Activated T-helper 1 cell treated with Interleukin-2 at 50 U/mL for 16 hours (primary cell): Measurements from ENCODE around the gene ZPR1.
"Not testable (repeated sequence)": the region's sequence is repeated elsewhere in the genome, so short reads cannot be mapped to it uniquely, and the experiment has no call there.

Experiments
- DNase-seq: peaks from one replicate; pipeline ENCODE4 v3.0.0-alpha.2; 2020; ENCODE audit warnings: low read depth

Gene ZPR1

GRCh38 chr11:116823031-116823843 lies 35.4 kb upstream of the ZPR1 start, which contains the start of gene APOA4:
APOA4 (minus strand) TSS chr11:116823304; CDS start chr11:116823191, 113 bp downstream.
- no peak for DNase-seq

DNA sequence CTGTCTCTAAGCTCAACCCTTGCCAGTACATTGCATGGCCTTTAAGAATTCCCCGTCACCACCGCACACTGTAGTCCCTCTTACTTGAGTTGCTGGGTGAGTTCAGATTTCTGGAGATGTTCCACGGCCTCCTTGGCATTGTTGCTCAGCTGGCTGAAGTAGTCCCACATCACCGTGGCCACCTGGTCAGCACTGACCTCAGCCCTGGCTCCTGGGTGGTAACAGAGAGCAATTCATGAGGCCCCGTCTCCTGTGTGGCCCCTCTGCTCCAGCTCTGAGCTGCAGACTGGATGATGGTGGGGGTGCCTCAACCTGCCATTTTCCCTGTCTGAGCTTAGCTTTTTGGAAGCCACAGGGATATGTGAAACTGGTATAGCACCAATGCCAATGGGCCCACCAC lies 34.8 kb upstream of the ZPR1 start:
- no peak for DNase-seq

DNA sequence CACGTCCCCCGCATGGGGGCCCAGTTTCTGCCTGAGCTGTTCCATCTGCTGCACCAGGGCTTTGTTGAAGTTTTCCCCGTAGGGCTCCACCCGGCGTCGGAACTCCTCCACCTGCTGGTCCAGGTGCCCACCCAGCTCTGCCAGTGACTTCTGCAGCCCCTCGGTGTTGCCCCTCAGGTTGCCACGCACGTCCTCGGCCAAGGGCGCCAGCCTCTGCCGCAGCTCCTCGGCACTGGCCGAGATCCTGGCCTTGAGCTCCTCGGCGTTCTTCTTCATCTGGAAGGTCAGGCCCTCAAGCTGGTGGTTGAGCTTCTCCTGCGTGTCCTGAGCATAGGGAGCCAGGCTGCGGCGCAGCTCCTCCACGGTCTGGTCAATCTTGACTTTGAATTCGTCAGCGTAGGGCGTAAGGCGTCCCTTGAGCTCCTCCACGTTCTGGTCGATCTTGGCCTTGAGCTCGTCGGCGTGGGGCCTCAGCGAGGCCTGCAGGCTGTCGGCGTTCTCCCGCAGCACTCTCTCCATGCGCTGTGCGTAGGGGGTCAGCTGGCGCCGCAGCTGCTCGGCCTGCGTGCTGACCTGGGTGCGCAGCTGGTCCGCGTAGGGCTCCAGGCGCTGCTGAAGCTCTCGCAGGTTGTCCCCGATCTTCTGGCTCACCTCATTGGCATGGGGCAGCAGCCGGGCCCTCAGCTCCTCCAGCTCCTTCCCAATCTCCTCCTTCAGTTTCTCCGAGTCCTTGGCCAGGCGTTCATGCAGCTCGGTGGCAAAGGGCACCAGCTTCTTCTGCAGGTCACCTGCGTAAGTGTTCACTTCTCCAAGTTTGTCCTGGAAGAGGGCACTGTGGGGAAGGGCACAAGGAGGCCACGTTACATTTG lies 33.5 kb upstream of the ZPR1 start:
- no peak for DNase-seq

DNA sequence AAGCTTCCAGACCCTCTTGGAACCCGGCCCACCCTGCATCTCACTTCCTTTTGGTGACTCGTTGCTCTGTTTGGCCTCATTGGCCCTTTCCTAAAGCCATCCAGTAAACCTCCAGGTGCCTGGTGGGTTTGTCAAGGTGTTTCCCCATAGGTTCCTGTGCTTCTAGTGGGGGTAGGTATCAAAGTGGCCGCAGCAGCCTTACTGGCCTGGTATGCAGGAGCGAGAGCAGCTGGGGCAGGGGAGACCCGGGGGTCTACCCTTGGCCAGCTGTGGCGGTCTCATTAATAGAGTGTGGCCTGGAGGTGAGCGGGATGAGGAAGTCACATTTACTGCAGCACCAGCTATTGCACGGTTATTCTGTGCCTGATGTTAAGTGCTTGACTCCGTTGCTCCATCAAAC lies 31.2 kb upstream of the ZPR1 start:
- DNase-seq: no peak

- DNase-seq: no peak
Observed at GRCh38 chr11:116814502-116814901, 26.7 kb upstream of the ZPR1 start.

DNA sequence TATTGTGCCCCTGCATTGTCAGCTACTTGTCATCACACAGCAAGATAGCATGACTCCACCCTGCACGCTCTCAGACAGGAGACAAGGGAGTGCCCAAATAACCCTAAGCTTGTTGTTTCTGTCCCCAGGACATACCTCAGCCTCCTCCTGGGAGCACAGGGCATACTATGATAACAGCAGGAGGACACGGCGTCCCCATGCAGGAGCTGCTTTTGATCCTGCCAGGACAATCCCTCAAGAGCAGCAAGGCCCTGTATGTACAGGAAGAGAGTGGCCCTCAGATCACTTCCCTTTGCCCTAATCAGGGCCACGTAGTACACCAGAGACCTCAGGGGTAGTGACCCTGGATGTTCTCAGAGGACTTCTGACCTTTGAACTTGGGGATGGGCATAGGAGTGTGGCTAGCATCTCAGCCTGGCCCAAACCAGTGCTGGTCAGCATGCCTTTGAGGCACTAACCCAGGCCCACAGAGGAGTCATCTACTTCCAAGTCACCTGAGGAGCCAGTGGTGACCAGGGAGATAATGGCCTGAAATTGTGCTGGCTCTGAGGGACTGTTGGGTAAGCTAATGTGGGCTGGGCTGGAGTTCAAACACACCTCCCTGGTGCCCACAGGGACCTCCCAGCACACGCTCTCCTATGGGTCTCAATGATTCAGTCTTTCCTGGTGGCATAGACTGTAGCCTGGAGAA lies 26.1 kb upstream of the ZPR1 start:
- no peak for DNase-seq

DNA sequence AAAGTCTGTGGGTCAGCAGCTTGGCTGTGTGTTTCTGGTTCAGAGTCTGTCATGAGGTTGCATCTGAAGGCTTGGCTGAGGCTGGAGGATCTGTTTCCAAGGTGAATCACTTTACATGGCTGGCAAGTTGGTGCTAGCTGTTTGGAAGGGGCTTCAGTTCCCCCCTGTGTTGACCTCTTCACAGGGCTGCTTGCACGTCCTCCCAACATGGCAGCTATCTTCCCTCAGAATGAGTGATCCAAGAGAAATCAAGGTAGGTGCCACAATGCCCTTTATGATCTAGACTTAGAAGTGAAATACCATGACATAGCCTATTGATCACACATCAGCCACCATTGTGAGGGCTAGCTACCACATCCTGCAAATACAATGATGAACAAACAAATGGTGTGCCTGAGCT lies 25.3 kb upstream of the ZPR1 start:
- DNase-seq: no peak

DNA sequence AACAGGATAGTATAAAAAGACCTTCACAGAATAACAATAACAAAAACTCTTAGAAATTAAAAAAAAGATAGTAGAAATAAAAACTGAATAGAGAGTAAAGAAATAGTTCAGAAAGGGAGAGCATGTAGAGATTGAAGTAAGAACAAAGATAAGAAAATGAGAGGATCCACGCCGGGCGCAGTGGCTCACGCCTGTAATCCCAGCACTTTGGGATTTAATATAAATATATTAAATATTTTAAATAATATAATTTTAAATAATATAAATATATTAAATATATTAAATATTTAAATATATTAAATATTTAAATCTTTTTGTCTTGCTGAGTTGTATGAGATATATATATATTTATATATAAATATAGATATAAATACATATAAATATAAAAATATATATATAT lies 24.3 kb upstream of the ZPR1 start:
- DNase-seq: no peak

- no peak for DNase-seq
Observed at GRCh38 chr11:116811194-116811593, 23.4 kb upstream of the ZPR1 start.

DNA sequence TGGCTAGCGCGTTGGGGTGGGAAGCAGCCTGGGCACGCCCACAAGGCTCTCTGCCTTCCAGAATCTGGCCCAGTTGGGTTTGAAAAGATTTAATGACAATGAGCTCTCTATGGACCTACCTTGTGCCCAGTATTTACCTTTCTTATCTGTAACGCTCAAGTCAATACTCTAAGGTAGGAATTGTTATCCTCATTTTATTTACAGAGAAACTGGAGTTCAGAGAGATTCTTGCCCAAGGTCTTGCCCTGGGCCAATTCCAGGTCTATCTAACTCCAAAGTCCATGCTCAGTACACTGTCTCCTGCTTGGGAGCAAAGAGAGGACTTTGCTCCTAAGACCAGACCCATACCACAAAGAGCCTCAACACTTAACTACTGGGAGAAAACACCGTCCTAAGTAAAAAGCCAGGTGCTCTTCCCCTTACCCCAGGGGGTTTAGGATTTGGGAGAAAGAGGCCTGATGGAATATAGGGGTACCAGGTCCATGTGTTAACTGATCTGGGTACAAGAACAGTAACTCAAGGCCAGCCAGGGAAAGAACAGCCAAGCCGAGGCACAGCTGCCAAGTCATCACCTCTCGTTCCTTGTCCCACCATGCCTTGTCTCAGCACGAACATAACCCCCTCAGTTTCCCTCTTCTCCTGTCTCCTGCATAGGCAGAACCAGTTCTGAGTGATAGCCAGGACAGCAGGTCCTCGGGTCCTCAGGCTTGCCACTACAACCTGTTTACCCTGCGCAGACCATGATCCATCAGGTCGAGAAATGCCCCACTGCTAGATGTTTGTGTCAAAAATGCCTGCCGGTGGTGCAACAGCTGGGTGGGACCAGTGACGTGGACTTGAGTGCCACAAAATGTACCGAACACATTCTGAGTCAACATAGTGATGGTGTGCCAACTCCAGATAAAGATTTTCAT lies 20.7 kb upstream of the ZPR1 start:
- no peak for DNase-seq

- no peak for DNase-seq
Observed at GRCh38 chr11:116807601-116808261, 19.9 kb upstream of the ZPR1 start.

DNA sequence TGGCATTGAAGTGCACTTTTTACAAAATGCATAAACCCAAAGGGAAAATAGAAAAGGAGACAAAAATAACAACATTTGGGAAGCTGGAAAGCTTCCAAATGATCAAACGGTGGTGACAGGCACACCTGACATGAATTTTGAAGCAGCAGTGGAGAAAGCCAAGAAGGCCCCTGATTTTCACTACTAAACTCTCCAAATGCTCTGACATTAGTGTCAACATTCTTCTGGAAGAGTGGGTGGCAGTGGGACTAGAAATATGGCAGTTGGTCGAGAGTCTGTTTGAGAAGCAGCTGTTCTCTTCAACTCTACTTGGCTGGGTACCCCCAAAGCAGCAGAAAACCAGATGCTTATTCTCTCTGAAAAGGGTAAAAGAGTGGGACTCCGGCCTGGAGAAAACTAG lies 16.2 kb upstream of the ZPR1 start:
- no peak for DNase-seq

- not testable (repeated sequence) for DNase-seq
Observed at GRCh38 chr11:116801662-116802061, 13.8 kb upstream of the ZPR1 start.

DNA sequence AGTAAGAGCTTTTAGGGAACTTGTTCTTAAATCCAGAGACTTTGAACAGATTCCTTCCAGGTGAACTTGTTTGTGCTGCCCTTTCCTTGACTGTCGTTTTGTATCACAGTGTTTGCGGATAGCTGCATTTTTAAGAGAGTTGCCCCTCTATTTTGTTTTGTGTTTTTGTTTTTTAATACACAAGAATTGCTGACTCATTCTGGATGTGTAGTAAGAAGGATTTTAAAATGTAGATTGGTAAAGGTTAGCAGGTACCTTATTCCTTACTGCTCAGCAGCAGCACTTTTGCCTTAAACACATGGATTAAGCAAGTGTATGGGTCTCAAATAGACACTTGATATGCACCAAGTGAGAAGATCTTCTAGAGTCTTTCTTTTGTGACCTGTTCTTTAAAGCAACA lies 12.8 kb upstream of the ZPR1 start:
- no peak for DNase-seq

GRCh38 chr11:116798368-116798767 lies 10.5 kb upstream of the ZPR1 start:
- DNase-seq: no peak

GRCh38 chr11:116797816-116798215 lies 10.0 kb upstream of the ZPR1 start:
- DNase-seq: no peak

- no peak for DNase-seq
Observed at GRCh38 chr11:116796548-116796947, 8.7 kb upstream of the ZPR1 start.

GRCh38 chr11:116794851-116795250 lies 7.0 kb upstream of the ZPR1 start:
- no peak for DNase-seq

- DNase-seq: no peak
Observed at GRCh38 chr11:116793772-116794097, 5.9 kb upstream of the ZPR1 start.

DNA sequence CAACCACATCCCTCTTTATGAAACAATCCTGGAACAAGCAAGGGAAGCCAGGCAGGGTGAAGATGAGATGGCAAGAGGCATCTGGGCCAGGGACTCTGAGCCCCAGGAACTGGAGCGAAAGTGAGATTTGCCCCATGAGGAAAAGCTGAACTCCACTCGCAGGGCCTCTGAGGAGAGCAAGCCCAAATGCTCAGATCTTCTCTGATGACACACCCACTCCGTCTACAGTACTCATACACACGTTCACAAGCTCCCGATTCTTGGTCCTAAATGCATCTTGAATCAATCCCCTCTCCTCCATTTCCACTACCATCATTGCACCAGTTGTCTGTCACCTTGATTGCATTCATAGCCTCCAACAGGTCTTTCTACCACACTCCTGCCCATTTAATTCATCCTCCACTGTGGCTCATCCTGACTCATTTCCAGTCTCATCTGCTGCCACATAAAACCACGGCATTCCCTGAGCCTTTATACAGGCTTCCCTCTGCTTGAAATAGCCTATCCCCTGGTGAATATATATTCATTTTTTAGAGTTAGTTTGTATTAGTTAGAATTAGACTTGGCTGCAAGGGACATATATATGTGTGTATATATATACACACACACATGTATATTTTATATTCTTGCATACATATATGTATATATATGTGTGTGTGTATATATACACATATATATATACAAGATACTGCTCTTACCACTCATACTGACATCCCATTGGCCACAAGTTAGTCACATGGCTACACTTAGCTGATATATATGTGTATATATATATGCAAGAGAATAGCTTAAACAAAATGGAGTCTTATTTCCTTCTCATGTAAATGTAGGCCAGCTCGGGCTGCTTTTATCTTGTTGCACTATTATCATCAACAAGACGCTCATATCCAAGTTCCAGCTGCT lies 5.3 kb upstream of the ZPR1 start:
- no peak for DNase-seq
